ENCODE data around the gene COL17A1. TPM values are rescaled to one million over a fixed set of nuclear protein-coding genes. Genes with fewer than 3 reads are reported as not detected.

COL17A1 gene
- under 0.01 TPM in 1 of 2 replicates, not detected in the other for total RNA-seq
- 0.12 and 0.18 TPM in 2 replicates for polyA plus RNA-seq
- 0.02 TPM in 1 of 2 replicates, not detected in the other for polyA plus RNA-seq (2012)
- 0.82 and 2.5 TPM in 2 replicates for polyA minus RNA-seq (ENCODE audit: low replicate concordance)

DNA sequence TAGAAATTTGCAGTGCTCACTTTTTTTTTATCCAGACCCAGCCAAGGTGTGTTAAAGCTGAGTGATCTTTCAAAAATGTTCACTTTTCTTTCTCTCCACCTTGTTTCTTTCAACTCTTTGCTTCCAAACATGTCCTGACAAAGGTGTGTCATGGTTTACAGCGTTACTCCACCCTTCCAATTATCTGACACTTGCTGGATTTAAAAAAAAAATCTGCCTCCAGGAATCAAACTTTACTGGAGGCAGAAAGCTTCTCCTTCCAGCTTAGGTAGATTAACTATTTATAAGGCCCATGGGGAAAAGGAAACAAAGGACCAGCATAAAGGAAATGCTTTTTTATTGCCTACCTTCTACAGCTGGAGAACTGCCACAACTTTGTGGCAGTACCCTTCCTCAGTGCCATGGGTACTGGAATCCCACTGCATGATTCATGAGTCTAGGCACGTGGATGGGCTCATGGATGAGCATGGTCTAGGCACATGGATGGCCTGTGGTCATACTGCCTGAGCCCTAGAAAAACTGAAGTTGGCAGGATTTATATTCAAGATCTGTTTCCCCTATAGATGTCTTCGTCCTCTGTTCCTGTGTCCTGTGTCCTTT lies at the start of gene COL17A1:
COL17A1 (minus strand) TSS at position 80 of the 600 bp plus-strand sequence. CDS start 5,207 bp downstream, outside the sequence.
- Histone ChIP-seq H3K27me3 (ENCODE audit: control insufficient read depth, insufficient read depth, low read length) (no peaks in the 10 kb centered on the region), H3K9me3 (ENCODE audit: control insufficient read depth, insufficient read depth, low read depth, low read length) (no peaks in the 10 kb centered on the region), H3K9ac (ENCODE audit: insufficient read depth, low read length) (no peak within 1 kb of the TSS), H3K36me3 (ENCODE audit: control insufficient read depth, insufficient read depth, low read length) (no peaks in the 10 kb centered on the region), H3K4me3 (replicated peaks in 1 of 4; ENCODE audit: control extremely low read depth in 1 of 4, insufficient read depth in 1 of 4, low read depth in 3 of 4, low read length in 4 of 4) (no peak within 1 kb of the TSS), H4K20me1 (ENCODE audit: control insufficient read depth, extremely low read depth, insufficient read depth, low read length) (no peaks in the 10 kb centered on the region), H2AFZ (ENCODE audit: low read length) (no peak within 1 kb of the TSS), H3K4me2 (ENCODE audit: extremely low read depth, insufficient read depth, low read length) (no peak within 1 kb of the TSS), H3K27ac (ENCODE audit: insufficient read depth, low read length) (no peak within 1 kb of the TSS), H3K79me2 (ENCODE audit: control insufficient read depth, insufficient read depth, low read length) (no peaks in the 10 kb centered on the region), H3K4me1 (ENCODE audit: control insufficient read depth, extremely low read depth, insufficient read depth, low read length) (no peaks in the 10 kb centered on the region)
- DNase-seq (ENCODE audit: low read depth in 2 of 2): no peak
- TF ChIP-seq, protein P1, sequence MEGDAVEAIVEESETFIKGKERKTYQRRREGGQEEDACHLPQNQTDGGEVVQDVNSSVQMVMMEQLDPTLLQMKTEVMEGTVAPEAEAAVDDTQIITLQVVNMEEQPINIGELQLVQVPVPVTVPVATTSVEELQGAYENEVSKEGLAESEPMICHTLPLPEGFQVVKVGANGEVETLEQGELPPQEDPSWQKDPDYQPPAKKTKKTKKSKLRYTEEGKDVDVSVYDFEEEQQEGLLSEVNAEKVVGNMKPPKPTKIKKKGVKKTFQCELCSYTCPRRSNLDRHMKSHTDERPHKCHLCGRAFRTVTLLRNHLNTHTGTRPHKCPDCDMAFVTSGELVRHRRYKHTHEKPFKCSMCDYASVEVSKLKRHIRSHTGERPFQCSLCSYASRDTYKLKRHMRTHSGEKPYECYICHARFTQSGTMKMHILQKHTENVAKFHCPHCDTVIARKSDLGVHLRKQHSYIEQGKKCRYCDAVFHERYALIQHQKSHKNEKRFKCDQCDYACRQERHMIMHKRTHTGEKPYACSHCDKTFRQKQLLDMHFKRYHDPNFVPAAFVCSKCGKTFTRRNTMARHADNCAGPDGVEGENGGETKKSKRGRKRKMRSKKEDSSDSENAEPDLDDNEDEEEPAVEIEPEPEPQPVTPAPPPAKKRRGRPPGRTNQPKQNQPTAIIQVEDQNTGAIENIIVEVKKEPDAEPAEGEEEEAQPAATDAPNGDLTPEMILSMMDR (conservative IDR thresholded peaks at IDR 0.05 in 1 of 2, IDR thresholded peaks at IDR 0.05 in 1 of 2; ENCODE audit: low read depth in 1 of 2, low read length in 2 of 2): no peak
- no peak for TF ChIP-seq EZH2 (IDR thresholded peaks at IDR 0.05; ENCODE audit: low read length, missing control alignments)

DNA sequence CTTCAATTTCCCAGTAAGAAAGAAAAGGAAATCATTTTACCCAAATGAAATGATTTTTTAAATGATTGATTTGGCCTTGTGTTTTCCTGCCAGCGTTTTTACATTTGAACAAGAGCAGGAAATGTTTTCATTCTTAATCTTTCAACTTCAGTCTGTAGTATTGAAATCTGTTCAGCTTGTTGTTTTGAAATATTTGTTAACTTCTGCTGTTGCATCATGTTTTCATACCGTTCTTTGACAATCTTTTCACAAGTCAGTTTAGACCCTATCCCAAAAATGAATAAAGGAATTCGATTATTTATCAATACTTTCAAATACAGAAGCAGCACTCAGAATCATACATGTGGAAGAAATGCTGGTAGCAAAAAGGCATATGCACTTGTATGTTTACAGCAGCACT lies 44.4 kb upstream of the COL17A1 start:
- no peaks in the 10 kb centered on the region for H3K79me2 ChIP-seq (ENCODE audit: control insufficient read depth, insufficient read depth, low read length)
- H3K27ac ChIP-seq (ENCODE audit: insufficient read depth, low read length): no peak overlapping the region
- TF ChIP-seq EZH2 (IDR thresholded peaks at IDR 0.05; ENCODE audit: low read length, missing control alignments): no peak
- TF ChIP-seq, protein P1 (conservative IDR thresholded peaks at IDR 0.05 in 1 of 2, IDR thresholded peaks at IDR 0.05 in 1 of 2; ENCODE audit: low read depth in 1 of 2, low read length in 2 of 2): no peak
- no peaks in the 10 kb centered on the region for H4K20me1 ChIP-seq (ENCODE audit: control insufficient read depth, extremely low read depth, insufficient read depth, low read length)
- H3K9me3 ChIP-seq (ENCODE audit: control insufficient read depth, insufficient read depth, low read depth, low read length): no peaks in the 10 kb centered on the region
- DNase-seq (ENCODE audit: low read depth in 2 of 2): no peak
- no peaks in the 10 kb centered on the region for H3K36me3 ChIP-seq (ENCODE audit: control insufficient read depth, insufficient read depth, low read length)
- H2AFZ ChIP-seq (ENCODE audit: low read length): no peak overlapping the region
- H3K27me3 ChIP-seq (ENCODE audit: control insufficient read depth, insufficient read depth, low read length): no peaks in the 10 kb centered on the region
- H3K4me1 ChIP-seq (ENCODE audit: control insufficient read depth, extremely low read depth, insufficient read depth, low read length): no peaks in the 10 kb centered on the region
- no peak overlapping the region for H3K4me2 ChIP-seq (ENCODE audit: extremely low read depth, insufficient read depth, low read length)
- no peak overlapping the region for H3K9ac ChIP-seq (ENCODE audit: insufficient read depth, low read length)
- H3K4me3 ChIP-seq (replicated peaks in 1 of 4; ENCODE audit: control extremely low read depth in 1 of 4, insufficient read depth in 1 of 4, low read depth in 3 of 4, low read length in 4 of 4): no peak overlapping the region

DNA sequence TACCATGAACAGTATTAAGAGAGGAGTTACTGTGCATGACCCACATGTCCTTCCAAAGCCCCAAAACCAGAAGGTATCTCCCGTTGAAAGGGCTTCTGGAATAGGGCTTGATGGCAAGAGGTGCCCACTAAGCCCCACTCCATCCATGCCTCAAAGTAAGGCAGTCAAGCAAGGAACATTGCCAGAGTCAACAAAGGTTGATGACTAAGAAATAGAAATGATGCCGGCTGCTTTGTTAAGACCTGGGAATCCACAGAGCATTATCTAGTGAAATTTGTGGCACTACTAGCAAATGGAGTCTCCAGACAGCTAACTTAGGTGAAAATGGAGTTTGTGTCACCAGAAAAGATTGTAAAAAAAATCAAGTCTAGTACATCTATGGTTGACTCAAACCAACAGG lies 42.5 kb upstream of the COL17A1 start:
- H3K9ac ChIP-seq (ENCODE audit: insufficient read depth, low read length): no peak overlapping the region
- peaks cover 1% of the 10 kb centered on the region for H3K4me1 ChIP-seq (ENCODE audit: control insufficient read depth, extremely low read depth, insufficient read depth, low read length)
- H4K20me1 ChIP-seq (ENCODE audit: control insufficient read depth, extremely low read depth, insufficient read depth, low read length): no peaks in the 10 kb centered on the region
- no peaks in the 10 kb centered on the region for H3K36me3 ChIP-seq (ENCODE audit: control insufficient read depth, insufficient read depth, low read length)
- peak in 1 of 2 donors; percentile 48 for DNase-seq (ENCODE audit: low read depth in 2 of 2)
- H2AFZ ChIP-seq (ENCODE audit: low read length): no peak overlapping the region
- no peaks in the 10 kb centered on the region for H3K9me3 ChIP-seq (ENCODE audit: control insufficient read depth, insufficient read depth, low read depth, low read length)
- H3K27me3 ChIP-seq (ENCODE audit: control insufficient read depth, insufficient read depth, low read length): no peaks in the 10 kb centered on the region
- H3K79me2 ChIP-seq (ENCODE audit: control insufficient read depth, insufficient read depth, low read length): no peaks in the 10 kb centered on the region
- no peak for TF ChIP-seq EZH2 (IDR thresholded peaks at IDR 0.05; ENCODE audit: low read length, missing control alignments)
- TF ChIP-seq, protein P1 (conservative IDR thresholded peaks at IDR 0.05 in 1 of 2, IDR thresholded peaks at IDR 0.05 in 1 of 2; ENCODE audit: low read depth in 1 of 2, low read length in 2 of 2): no peak
- no peak overlapping the region for H3K4me3 ChIP-seq (replicated peaks in 1 of 4; ENCODE audit: control extremely low read depth in 1 of 4, insufficient read depth in 1 of 4, low read depth in 3 of 4, low read length in 4 of 4)
- no peak overlapping the region for H3K4me2 ChIP-seq (ENCODE audit: extremely low read depth, insufficient read depth, low read length)
- H3K27ac ChIP-seq (ENCODE audit: insufficient read depth, low read length): no peak overlapping the region

Data from fibroblast of lung (primary cell).